ENCODE data around the gene AHSA1.

- no peak for TF ChIP-seq CTCF (conservative IDR thresholded peaks at IDR 0.05 in 1 of 2, IDR thresholded peaks at IDR 0.05 in 1 of 2; ENCODE audit: low read depth in 1 of 2, low read length in 2 of 2)
- TF ChIP-seq EZH2 (IDR thresholded peaks at IDR 0.05; ENCODE audit: low read length, missing control alignments) = no peak
Observed at GRCh38 chr14:77509366-77509765, 51.5 kb downstream of the AHSA1 start.
